ENCODE data around the gene IFNAR2.

GRCh38 chr21:33202464-33203363, 27.0 kb upstream of the IFNAR2 start:
- TF ChIP-seq CTCF (conservative IDR thresholded peaks at IDR 0.05 in 1 of 2, IDR thresholded peaks at IDR 0.05 in 1 of 2; ENCODE audit: low read depth in 1 of 2, low read length in 2 of 2) (no peak), EZH2 (IDR thresholded peaks at IDR 0.05; ENCODE audit: low read length, missing control alignments) (no peak)

All from fibroblast of lung (primary cell).